OCI-LY1 (cell line): ENCODE results near the gene CCDC141.

Experiments
- H2AFZ ChIP-seq: fragments of 200-600 bp; sonication (generic), shearing (Covaris generic); 2 replicates; pipeline ENCODE4 v1.6.0; 2014; ENCODE audit warnings: antibody characterized with exemption, mild to moderate bottlenecking, low read length
- H3F3A ChIP-seq: fragments of 200-600 bp; sonication (generic), shearing (Covaris generic); 2 replicates; pipeline ENCODE4 v1.6.0; 2014; ENCODE audit warnings: mild to moderate bottlenecking, antibody characterized with exemption, low read length, moderate library complexity; ENCODE audit not compliant: insufficient read depth
- H3K27ac ChIP-seq: fragments of 200-600 bp; sonication (generic); 2 replicates; pipeline ENCODE4 v1.5.1; 2014; ENCODE audit warnings: low read length, mixed run types, mild to moderate bottlenecking, low read depth; ENCODE audit not compliant: poor library complexity, severe bottlenecking
- H3K27me3 ChIP-seq: fragments of 200-600 bp; sonication (generic); 2 replicates; pipeline ENCODE4 v1.6.0; 2014; ENCODE audit warnings: antibody characterized with exemption, mild to moderate bottlenecking, low read length, moderate library complexity; ENCODE audit not compliant: insufficient read depth
- H3K36me3 ChIP-seq: fragments of 200-600 bp; sonication (generic); 2 replicates; pipeline ENCODE4 v1.6.1; 2014; ENCODE audit warnings: mild to moderate bottlenecking, antibody characterized with exemption, low read length, moderate library complexity, mixed read lengths; ENCODE audit not compliant: insufficient read depth
- H3K4me1 ChIP-seq: fragments of 200-600 bp; sonication (generic); 2 replicates; pipeline ENCODE4 v1.5.1; 2014; ENCODE audit warnings: mild to moderate bottlenecking, low read length, moderate library complexity; ENCODE audit not compliant: insufficient read depth, severe bottlenecking
- H3K4me2 ChIP-seq: fragments of 200-600 bp; sonication (generic), shearing (Covaris generic); 2 replicates; pipeline ENCODE4 v1.6.1; 2014; ENCODE audit warnings: low read length
- H3K4me3 ChIP-seq: fragments of 200-600 bp; sonication (generic); 2 replicates; pipeline ENCODE4 v1.5.1; 2014; ENCODE audit warnings: low read length, low read depth, mild to moderate bottlenecking, mixed read lengths; ENCODE audit not compliant: poor library complexity, severe bottlenecking
- H3K79me2 ChIP-seq: fragments of 200-600 bp; shearing (Covaris generic); 2 replicates; pipeline ENCODE4 v1.6.1; 2016; ENCODE audit warnings: mixed run types, low read length, mixed read lengths; ENCODE audit not compliant: insufficient read depth
- H3K9ac ChIP-seq: fragments of 200-600 bp; sonication (generic), shearing (Covaris generic); 2 replicates; pipeline ENCODE4 v1.6.1; 2014; ENCODE audit warnings: mild to moderate bottlenecking, low read length, mixed read lengths
- H3K9me2 ChIP-seq: fragments of 200-600 bp; sonication (generic), shearing (Covaris generic); 2 replicates; pipeline ENCODE4 v1.6.1; 2014; ENCODE audit warnings: low read depth, mild to moderate bottlenecking, low read length, mixed read lengths
- H3K9me3 ChIP-seq: fragments of 200-600 bp; shearing (Covaris generic); 2 replicates; pipeline ENCODE4 v1.6.1; 2014; ENCODE audit warnings: low read length, mixed read lengths
- H4K20me1 ChIP-seq: fragments of 200-600 bp; sonication (generic), shearing (Covaris generic); 2 replicates; pipeline ENCODE4 v1.6.0; 2016; ENCODE audit warnings: mild to moderate bottlenecking, low read length; ENCODE audit not compliant: insufficient read depth
- CTCF ChIP-seq: fragments of 200-600 bp; sonication (generic), shearing (Covaris generic); IDR thresholded peaks from 2 replicates; pipeline ENCODE4 v1.5.1; 2017; ENCODE audit warnings: mild to moderate bottlenecking, antibody characterized with exemption, low read length, moderate library complexity, mixed read lengths
- EZH2 ChIP-seq: fragments of 200-600 bp; sonication (generic), shearing (Covaris generic); IDR thresholded peaks from 2 replicates; pipeline ENCODE4 v1.8.0; 2017; ENCODE audit warnings: borderline replicate concordance, mixed run types, mild to moderate bottlenecking, antibody characterized with exemption, low read length, moderate library complexity, mixed read lengths

Gene CCDC141

GRCh38 chr2:178865146-178865936, 184.6 kb downstream of the CCDC141 start:
- H3K79me2 ChIP-seq, result no peaks in the 10 kb centered on the region

GRCh38 chr2:178863856-178864620, 185.9 kb downstream of the CCDC141 start:
- Histone ChIP-seq H2AFZ (no peak overlapping the region), H3K27me3 (no peaks in the 10 kb centered on the region), H3K79me2 (no peaks in the 10 kb centered on the region), H3K4me1 (peaks cover 4% of the 10 kb centered on the region), H3K4me2 (no peak overlapping the region), H3K9me2 (no peaks in the 10 kb centered on the region), H3F3A (no peaks in the 10 kb centered on the region), H3K36me3 (peaks cover 14% of the 10 kb centered on the region; the same call in 1 of the 2 replicates), H4K20me1 (no peaks in the 10 kb centered on the region), H3K4me3 (no peak overlapping the region), H3K27ac (no peak overlapping the region), H3K9ac (no peak overlapping the region), H3K9me3 (no peaks in the 10 kb centered on the region)
- TF ChIP-seq CTCF (no peak), EZH2 (no peak)

More at GRCh38 chr2:178865146-178865936, 184.6 kb downstream of the CCDC141 start:
- H3K9me2 ChIP-seq, result no peaks in the 10 kb centered on the region
- H3K9ac ChIP-seq, result no peak overlapping the region
- H4K20me1 ChIP-seq, result no peaks in the 10 kb centered on the region
- no peak overlapping the region for H3K4me3 ChIP-seq
- no peaks in the 10 kb centered on the region for H3F3A ChIP-seq
- peaks cover 4% of the 10 kb centered on the region for H3K4me1 ChIP-seq
- H3K4me2 ChIP-seq, result no peak overlapping the region
- no peak overlapping the region for H3K27ac ChIP-seq
- H3K36me3 ChIP-seq, result peaks cover 14% of the 10 kb centered on the region; the same call in 1 of the 2 replicates
- no peak overlapping the region for H2AFZ ChIP-seq
- H3K9me3 ChIP-seq, result no peaks in the 10 kb centered on the region
- no peaks in the 10 kb centered on the region for H3K27me3 ChIP-seq
- TF ChIP-seq CTCF, result no peak
- TF ChIP-seq EZH2, result no peak

GRCh38 chr2:178863130-178863855, 186.6 kb downstream of the CCDC141 start:
- H3K27me3 ChIP-seq, result no peaks in the 10 kb centered on the region
- H3F3A ChIP-seq, result no peaks in the 10 kb centered on the region
- peaks cover 4% of the 10 kb centered on the region for H3K4me1 ChIP-seq
- H3K9me3 ChIP-seq, result no peaks in the 10 kb centered on the region
- H4K20me1 ChIP-seq, result no peaks in the 10 kb centered on the region
- no peaks in the 10 kb centered on the region for H3K79me2 ChIP-seq
- no peaks in the 10 kb centered on the region for H3K9me2 ChIP-seq
- peaks cover 14% of the 10 kb centered on the region; the same call in 1 of the 2 replicates for H3K36me3 ChIP-seq
- no peak overlapping the region for H3K4me2 ChIP-seq
- TF ChIP-seq CTCF (no peak), EZH2 (no peak)
- H3K27ac ChIP-seq, result no peak overlapping the region
- no peak overlapping the region for H2AFZ ChIP-seq
- H3K4me3 ChIP-seq, result no peak overlapping the region
- H3K9ac ChIP-seq, result no peak overlapping the region
